IPS DF 19.7 (cell line): ENCODE measurements around the gene UNC5B.
A peak's percentile ranks its signal among the peaks of the same experiment; 100 is the strongest.
"Not testable (repeated sequence)": the region's sequence is repeated elsewhere in the genome, so short reads cannot be mapped to it uniquely, and the experiment has no call there.

Experiments used
- DNase-seq: peaks from one replicate; pipeline ENCODE4 v3.0.0-alpha.2; 2013; ENCODE audit warnings: low read depth, low spot score

The UNC5B gene

DNA sequence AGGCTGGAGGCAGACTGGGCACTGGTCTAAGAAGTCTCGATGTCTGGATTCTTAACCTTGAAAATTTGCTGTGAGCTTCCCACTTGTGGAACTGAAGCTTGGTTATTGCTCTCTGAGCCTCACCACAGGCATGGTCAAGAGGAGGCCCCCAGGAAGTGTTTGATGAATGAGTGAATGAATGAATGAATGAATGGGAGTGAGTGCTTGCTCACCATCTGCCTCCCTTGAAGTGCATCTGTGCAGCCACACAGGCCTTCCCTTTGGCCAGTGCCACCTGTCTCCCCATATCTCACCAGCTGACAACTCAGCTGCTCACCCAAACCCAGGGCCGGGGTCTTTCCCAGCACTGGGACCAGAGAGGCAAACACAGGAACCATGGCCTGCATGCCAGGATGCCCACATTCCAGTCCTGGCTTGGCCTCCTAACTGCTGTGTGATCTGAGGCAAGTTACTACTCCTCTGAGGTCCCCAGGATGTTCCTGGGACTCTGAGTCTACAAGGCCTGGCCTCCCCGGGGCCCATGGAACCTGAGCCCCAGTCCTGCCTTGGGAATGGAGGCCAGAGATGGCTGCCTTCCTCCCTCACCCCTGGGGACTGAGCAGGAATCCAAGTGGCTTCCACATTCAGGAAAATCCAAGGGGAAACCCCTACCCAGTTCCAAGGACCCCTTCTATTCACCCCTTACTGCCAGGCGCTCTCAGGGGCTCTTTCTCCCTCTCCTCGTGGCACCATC, 55.3 kb downstream of the UNC5B start:
- no peak for DNase-seq

GRCh38 chr10:71268247-71268691, 55.9 kb downstream of the UNC5B start:
- no peak for DNase-seq

DNA sequence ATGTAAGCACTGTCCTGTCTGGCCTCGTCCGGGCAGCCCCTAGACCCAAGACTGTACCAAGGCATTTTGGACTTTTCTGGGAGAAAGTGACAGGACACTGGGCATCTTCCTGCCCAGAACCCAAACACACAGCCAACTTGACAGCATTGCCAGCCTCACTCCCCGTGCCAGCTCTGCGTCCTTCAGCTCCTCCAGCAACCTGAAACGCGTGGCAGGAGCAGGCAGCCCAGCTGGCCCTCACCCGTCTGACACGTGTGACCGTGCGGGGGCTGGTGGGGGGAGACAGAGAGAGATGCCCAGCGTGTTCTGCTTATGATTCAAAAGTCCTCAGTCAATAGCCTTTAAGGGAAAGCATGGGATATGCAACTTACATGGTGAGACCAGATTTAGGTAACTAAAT, 56.4 kb downstream of the UNC5B start:
- DNase-seq, result no peak

GRCh38 chr10:71269301-71270288, 57.2 kb downstream of the UNC5B start:
- DNase-seq, result peak; percentile 84

DNA sequence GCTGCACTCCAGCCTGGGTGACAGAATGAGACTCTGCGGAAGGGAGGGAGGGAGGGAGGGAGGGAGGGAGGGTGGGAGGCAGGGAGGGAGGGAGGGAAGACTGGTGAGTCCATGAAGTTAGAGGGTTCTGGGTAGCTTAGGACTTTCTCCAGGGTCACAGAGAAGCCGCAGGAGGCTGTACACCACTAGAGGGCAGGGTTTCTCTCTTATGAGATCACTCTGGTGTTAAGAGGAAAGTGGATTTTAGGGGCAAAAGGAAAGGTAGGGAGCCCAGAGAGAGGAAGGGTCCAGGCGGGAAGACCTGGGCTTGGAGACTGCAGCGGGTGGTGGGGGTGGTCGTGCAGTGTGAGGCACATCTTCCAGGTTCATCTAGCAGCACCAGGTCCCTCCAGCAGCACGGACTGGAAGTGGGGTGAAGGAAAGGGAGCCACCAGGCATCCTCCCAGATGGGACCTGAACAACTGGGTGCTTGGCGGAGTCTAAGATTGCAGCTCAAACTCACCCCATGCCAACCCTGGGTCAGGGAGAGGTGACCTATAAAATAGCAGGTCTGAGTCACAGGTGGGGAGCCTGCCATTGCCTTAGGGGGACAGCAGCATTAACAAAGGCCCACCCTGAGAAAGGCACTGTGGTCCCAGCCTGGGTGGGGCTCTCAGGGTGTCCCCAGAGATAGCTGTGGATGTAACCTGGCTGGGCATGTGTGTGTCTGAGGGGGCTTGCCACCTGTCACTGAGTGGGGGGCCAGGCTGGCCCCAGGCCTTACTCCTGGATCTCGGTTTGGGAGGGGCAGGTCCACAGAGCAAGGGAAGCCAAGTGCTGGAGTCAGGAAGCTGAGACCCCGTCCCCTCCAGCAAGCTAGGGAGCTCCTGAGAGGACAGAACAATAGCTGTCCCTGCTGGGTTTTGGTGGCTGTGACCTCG, 58.2 kb downstream of the UNC5B start:
- peak; percentile 82 for DNase-seq

- no peak for DNase-seq
These were observed 59.3 kb downstream of the UNC5B start for GRCh38 chr10:71271662-71272055.

GRCh38 chr10:71272056-71272771, 59.8 kb downstream of the UNC5B start:
- DNase-seq, result no peak

DNA sequence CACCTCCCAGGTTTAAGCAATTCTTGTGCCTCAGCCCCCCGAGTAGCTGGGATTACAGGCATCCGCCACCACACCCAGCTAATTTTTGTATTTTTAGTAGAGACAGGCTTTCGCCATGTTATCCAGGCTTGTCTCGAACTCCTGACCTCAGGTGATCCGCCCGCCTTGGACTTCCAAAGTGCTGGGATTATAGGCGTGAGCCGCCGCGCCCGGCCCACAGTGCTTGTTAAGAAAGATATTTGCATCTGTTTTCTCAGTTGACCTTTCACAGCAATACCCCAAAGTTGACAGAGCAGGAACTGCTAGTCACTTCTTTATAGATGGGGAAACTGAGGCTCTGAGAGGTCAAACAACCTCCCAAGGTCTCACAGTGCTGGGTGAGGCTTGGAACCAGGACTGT, 60.6 kb downstream of the UNC5B start:
- not testable (repeated sequence) for DNase-seq

DNA sequence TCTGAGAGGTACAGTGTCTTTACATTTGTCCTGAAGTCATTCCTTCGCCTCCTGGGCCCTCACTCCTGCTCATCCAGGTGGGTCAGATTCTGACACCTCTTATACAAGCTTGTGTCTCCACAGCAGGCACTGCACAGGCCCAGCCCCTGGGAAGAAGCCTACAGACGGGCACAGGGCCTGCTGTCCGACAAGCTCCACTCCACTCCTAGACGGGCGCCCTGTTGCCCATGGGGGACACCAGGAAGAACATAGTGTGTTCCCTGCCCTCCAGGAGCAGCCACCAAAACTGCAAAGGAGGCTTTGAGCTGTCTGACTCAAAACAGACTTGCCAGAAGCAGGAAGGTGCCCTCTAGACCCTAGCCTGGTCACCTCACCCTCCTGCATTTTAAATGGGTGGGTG, 61.1 kb downstream of the UNC5B start:
- DNase-seq, result no peak

- no peak for DNase-seq
These were observed 62.8 kb downstream of the UNC5B start for GRCh38 chr10:71274901-71275796.

DNA sequence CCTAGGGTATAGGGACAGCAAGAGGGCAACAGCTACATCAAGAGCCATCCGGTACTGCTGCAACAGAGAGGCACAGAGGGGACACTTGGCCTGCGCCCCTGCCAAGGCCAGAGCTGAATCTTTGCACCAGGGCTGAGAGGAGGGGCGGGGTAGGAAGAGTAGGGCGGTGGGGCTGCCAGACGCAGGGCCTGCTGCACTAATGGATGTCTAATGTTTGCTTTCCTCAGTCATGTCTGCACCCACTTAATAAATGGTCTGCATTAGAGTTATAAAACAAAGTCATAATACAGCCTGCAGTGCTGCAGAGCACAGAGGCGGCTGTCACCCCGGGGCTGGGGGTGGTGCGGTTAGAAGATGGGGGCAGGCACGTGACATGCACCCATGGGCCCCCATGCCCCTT, 64.5 kb downstream of the UNC5B start:
- DNase-seq, result no peak

GRCh38 chr10:71277914-71278665, 65.7 kb downstream of the UNC5B start:
- no peak for DNase-seq

DNA sequence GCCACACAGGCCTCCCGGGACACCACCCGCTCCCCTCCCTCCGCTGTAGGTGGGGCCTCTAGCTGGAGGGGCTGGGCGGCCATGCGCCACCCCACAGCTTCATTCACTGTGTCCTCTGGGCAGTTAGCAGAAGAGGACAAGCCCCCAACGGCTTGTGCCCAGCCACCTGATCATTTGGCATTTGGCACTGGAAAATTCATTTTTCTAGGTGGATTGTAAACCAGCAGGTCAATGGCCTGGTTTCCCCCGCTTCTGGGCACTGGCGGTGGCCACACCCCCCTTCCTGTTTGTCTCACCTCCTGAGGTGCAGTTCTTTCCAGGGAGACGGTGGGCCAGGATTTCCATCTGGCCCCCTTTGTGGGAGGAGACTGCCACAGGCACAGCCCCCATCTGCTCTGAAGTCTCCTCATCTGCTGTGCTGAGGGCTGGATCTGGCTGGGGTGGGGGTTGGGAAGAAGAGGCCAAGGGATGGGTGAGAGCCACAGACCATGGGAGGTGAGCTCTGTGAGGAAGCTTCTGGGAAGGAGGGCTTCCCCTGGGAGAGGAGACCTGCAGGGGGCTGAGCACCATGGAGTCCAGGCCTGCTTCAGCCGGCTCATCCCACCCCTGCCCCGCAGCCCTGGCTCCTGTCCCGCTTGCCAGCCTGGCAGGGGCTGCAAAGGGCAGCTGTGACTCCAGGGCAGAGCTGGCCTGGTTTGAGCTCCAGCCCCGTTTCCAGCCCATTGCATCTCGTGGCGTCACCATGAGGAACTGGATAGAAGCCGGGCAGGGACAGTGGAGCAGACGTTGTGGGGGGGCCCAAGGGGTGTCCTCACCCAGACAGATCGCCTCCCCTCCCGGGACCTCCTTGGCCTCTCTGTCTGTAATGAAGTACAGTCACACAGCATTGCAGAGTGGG, 66.6 kb downstream of the UNC5B start:
- DNase-seq, result no peak

- DNase-seq, result no peak
These were observed 67.3 kb downstream of the UNC5B start for GRCh38 chr10:71279590-71280170.

GRCh38 chr10:71280216-71280615, 67.8 kb downstream of the UNC5B start:
- no peak for DNase-seq

GRCh38 chr10:71280825-71281224, 68.5 kb downstream of the UNC5B start:
- DNase-seq, result no peak

- no peak for DNase-seq
These were observed 69.4 kb downstream of the UNC5B start for GRCh38 chr10:71281646-71282322.
